ENCODE measurements around the gene PON1. TPM values are rescaled to one million over a fixed set of nuclear protein-coding genes. Genes with fewer than 3 reads are reported as not detected.

PON1 gene
- polyA plus RNA-seq, 4 donors, result 0.04 to 9.5 TPM; not detected in 2

DNA sequence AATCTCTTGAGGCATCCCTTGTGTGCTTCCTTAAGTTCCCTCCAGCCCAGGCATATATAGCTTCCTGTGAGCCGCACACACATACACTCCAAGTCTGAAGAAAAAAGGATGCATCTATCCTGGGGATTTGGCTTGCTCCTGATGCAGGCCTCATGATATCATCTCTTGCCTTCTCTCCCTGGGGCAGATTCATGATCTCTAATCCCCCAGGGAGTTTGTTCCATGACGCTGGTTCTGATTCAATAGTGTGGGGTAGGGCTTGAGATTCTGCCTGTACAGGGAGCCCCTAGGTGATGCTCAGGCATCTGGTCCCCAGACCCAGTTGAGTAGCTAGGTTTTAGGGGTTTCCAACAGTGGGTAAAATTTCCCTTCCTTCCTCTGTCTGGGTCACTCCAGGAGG, 1.5 kb downstream of the PON1 start:
- FAIRE-seq, result no peak
- WGBS, 3 donors, result 76 to 78% (median 77%) methylated on average over 2 of the region's 2 CpGs

DNA sequence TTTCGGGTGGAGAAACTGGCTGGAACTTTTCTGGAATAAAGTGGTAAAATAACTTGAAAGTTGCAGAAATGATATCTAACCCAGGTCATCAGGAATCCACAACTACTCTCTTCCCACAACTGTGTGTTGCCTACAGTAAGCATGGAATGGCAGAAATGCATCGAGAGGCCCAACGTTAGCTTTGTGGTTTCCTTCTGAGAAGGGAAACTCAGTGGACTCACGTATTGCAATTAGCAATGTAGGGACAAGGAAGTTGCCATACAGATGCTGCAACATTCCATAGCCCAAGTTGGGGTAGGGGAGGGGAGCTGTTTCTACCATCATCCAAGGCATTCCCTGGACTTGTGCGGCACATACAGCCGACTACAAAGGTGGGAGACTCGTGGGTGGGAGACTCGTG, 1.9 kb downstream of the PON1 start:
- WGBS, 3 donors, result 81 to 92% (median 84%) methylated on average over 8 of the region's 8 CpGs
- no peaks in the 10 kb centered on the region for H3K36me3 ChIP-seq (ENCODE audit: control insufficient read depth in 3 of 3, insufficient read depth in 2 of 3, low read depth in 1 of 3, low read length in 3 of 3)
- FAIRE-seq (no peak), DNase-seq (no peak)
- H3K4me1 ChIP-seq (ENCODE audit: control insufficient read depth in 3 of 3, insufficient read depth in 2 of 3, low read depth in 1 of 3, low read length in 2 of 3), result peaks cover 0 to 12% (median 2%) of the 10 kb centered on the region in 3 donors
- H3K9me3 ChIP-seq (ENCODE audit: control insufficient read depth in 2 of 2, insufficient read depth in 1 of 2, low read depth in 1 of 2, low read length in 1 of 2), result no peaks in the 10 kb centered on the region
- H3K27me3 ChIP-seq (ENCODE audit: control insufficient read depth in 3 of 3, insufficient read depth in 3 of 3, low read length in 3 of 3), result peaks cover 0 to 9% (median 0%) of the 10 kb centered on the region in 3 donors
- no peak overlapping the region for H3K27ac ChIP-seq (ENCODE audit: low read depth in 1 of 3, low read length in 2 of 3)
- no peak overlapping the region for H3K4me3 ChIP-seq (ENCODE audit: low read depth in 1 of 3, low read length in 3 of 3)

More for the DNA sequence above, 1.5 kb downstream of the PON1 start:
- H3K4me1 ChIP-seq (ENCODE audit: control insufficient read depth in 3 of 3, insufficient read depth in 2 of 3, low read depth in 1 of 3, low read length in 2 of 3), result peaks cover 0 to 12% (median 2%) of the 10 kb centered on the region in 3 donors
- H3K27ac ChIP-seq (ENCODE audit: low read depth in 1 of 3, low read length in 2 of 3), result no peak overlapping the region
- H3K9me3 ChIP-seq (ENCODE audit: control insufficient read depth in 2 of 2, insufficient read depth in 1 of 2, low read depth in 1 of 2, low read length in 1 of 2), result no peaks in the 10 kb centered on the region
- DNase-seq, result no peak
- H3K4me3 ChIP-seq (ENCODE audit: low read depth in 1 of 3, low read length in 3 of 3), result no peak overlapping the region
- no peaks in the 10 kb centered on the region for H3K36me3 ChIP-seq (ENCODE audit: control insufficient read depth in 3 of 3, insufficient read depth in 2 of 3, low read depth in 1 of 3, low read length in 3 of 3)
- peaks cover 0 to 9% (median 0%) of the 10 kb centered on the region in 3 donors for H3K27me3 ChIP-seq (ENCODE audit: control insufficient read depth in 3 of 3, insufficient read depth in 3 of 3, low read length in 3 of 3)

DNA sequence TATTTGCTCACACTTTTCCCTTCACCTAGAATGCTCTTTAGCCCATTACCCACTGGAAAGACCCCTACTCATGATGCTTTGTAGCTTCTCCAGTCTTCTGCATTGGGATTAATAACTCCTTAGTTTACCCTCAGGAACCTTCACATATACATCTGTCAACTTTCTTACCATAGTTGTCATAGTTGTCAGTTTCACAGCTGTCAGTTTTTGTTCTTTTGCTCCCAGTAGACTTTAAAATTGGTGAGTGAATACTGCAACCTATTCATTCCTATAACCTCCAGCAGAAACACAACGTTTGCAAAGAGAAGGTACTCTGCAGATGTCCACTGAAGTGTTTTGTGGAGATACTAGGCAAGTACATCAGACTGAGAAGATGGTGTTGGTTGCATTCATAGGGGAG, 2.6 kb downstream of the PON1 start:
- 51 to 63% (median 63%) methylated on average over 1 of the region's 1 CpG for WGBS, 3 donors
- DNase-seq, result no peak
- Histone ChIP-seq H3K27ac (ENCODE audit: low read depth in 1 of 3, low read length in 2 of 3) (no peak overlapping the region), H3K27me3 (ENCODE audit: control insufficient read depth in 3 of 3, insufficient read depth in 3 of 3, low read length in 3 of 3) (peaks cover 0 to 9% (median 0%) of the 10 kb centered on the region in 3 donors), H3K4me3 (ENCODE audit: low read depth in 1 of 3, low read length in 3 of 3) (no peak overlapping the region), H3K9me3 (ENCODE audit: control insufficient read depth in 2 of 2, insufficient read depth in 1 of 2, low read depth in 1 of 2, low read length in 1 of 2) (no peaks in the 10 kb centered on the region), H3K36me3 (ENCODE audit: control insufficient read depth in 3 of 3, insufficient read depth in 2 of 3, low read depth in 1 of 3, low read length in 3 of 3) (no peaks in the 10 kb centered on the region), H3K4me1 (ENCODE audit: control insufficient read depth in 3 of 3, insufficient read depth in 2 of 3, low read depth in 1 of 3, low read length in 2 of 3) (peaks cover 0 to 12% (median 2%) of the 10 kb centered on the region in 3 donors)
- FAIRE-seq, result no peak

DNA sequence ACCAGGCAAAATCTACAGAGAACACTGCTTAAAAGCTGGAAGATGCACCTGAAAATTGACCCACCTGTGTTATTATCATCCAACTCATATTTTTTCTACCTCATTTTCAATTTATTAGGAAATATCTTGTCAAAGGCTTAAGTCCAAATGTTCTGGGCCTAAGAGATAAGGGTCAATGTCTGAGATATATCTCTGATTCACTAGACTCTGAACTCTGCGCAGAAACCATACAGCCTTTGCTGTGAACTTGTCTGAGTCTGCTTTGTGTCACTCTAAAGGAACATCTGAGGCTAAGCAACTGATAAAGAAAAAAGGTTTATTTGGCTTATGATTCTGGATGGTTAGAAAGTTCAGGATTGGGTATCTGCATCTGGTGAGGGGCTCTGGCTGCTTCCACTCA, 3.7 kb downstream of the PON1 start:
- H3K27ac ChIP-seq (ENCODE audit: low read depth in 1 of 3, low read length in 2 of 3), result no peak overlapping the region
- no peak overlapping the region for H3K4me3 ChIP-seq (ENCODE audit: low read depth in 1 of 3, low read length in 3 of 3)
- peaks cover 0 to 9% (median 0%) of the 10 kb centered on the region in 3 donors for H3K27me3 ChIP-seq (ENCODE audit: control insufficient read depth in 3 of 3, insufficient read depth in 3 of 3, low read length in 3 of 3)
- FAIRE-seq (no peak), DNase-seq (peak; percentile 37 to 53)
- peaks cover 0 to 12% (median 2%) of the 10 kb centered on the region in 3 donors for H3K4me1 ChIP-seq (ENCODE audit: control insufficient read depth in 3 of 3, insufficient read depth in 2 of 3, low read depth in 1 of 3, low read length in 2 of 3)
- no peaks in the 10 kb centered on the region for H3K9me3 ChIP-seq (ENCODE audit: control insufficient read depth in 2 of 2, insufficient read depth in 1 of 2, low read depth in 1 of 2, low read length in 1 of 2)
- no peaks in the 10 kb centered on the region for H3K36me3 ChIP-seq (ENCODE audit: control insufficient read depth in 3 of 3, insufficient read depth in 2 of 3, low read depth in 1 of 3, low read length in 3 of 3)
- WGBS, 3 donors, result 74 to 92% (median 85%) methylated on average over 1 of the region's 1 CpG

DNA sequence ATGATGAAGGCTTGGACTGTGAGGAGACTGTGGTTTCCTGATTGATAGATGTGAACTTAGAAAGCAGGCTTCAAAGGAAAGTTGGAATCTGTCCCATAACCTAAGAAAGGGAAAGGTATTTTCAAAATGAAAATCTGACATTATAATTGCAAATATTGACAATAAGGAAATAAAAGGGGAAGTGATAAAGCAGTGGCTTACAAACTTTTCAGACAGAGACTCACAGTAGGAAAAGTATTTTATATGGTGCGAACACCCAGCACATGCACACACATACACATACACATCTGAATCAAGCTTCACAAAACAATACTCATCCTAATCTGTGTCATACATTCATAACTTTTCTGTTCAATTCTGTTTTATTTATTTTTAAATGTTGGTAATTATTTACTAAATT, 4.8 kb downstream of the PON1 start:
- Histone ChIP-seq H3K4me3 (ENCODE audit: low read depth in 1 of 3, low read length in 3 of 3) (no peak overlapping the region), H3K36me3 (ENCODE audit: control insufficient read depth in 3 of 3, insufficient read depth in 2 of 3, low read depth in 1 of 3, low read length in 3 of 3) (no peaks in the 10 kb centered on the region), H3K4me1 (ENCODE audit: control insufficient read depth in 3 of 3, insufficient read depth in 2 of 3, low read depth in 1 of 3, low read length in 2 of 3) (peaks cover 0 to 12% (median 2%) of the 10 kb centered on the region in 3 donors), H3K27ac (ENCODE audit: low read depth in 1 of 3, low read length in 2 of 3) (no peak overlapping the region), H3K27me3 (ENCODE audit: control insufficient read depth in 3 of 3, insufficient read depth in 3 of 3, low read length in 3 of 3) (peaks cover 0 to under 1% (median 0%) of the 10 kb centered on the region in 3 donors), H3K9me3 (ENCODE audit: control insufficient read depth in 2 of 2, insufficient read depth in 1 of 2, low read depth in 1 of 2, low read length in 1 of 2) (peaks cover 0 to 1% of the 10 kb centered on the region in 2 donors)
- 96 to 100% (median 100%) methylated on average over 1 of the region's 1 CpG for WGBS, 3 donors
- DNase-seq (no peak), FAIRE-seq (no peak)

DNA sequence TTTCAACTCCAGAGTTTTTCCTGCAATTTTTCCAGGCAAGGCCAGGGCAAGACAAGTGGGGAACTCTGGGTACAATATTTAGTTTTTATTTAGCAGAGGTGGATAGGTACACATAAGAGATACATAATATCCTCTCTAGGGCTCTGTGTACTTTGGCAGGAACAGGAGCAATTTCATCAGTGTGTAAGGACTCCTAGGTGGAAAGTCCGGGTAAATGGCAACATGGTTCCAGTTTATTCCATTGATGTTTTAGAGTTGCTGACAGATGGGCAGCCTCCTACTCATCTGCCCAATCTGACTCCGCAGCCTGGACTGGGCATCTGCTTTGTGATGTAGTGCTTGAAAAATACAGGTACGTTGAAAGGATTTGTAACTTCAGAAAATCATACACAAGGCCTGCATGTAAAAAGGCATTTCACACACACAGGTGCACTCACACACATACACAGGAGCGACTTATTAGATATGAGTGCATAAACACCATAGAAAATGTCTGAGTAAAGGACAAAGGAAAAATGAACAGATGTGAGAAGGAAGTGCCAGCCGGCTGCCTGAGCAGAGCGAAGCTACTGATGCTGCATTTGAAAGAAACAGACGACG, 5.7 kb downstream of the PON1 start:
- DNase-seq (no peak), FAIRE-seq (no peak)
- Histone ChIP-seq H3K36me3 (ENCODE audit: control insufficient read depth in 3 of 3, insufficient read depth in 2 of 3, low read depth in 1 of 3, low read length in 3 of 3) (no peaks in the 10 kb centered on the region), H3K27me3 (ENCODE audit: control insufficient read depth in 3 of 3, insufficient read depth in 3 of 3, low read length in 3 of 3) (no peaks in the 10 kb centered on the region), H3K27ac (ENCODE audit: low read depth in 1 of 3, low read length in 2 of 3) (no peak overlapping the region), H3K4me1 (ENCODE audit: control insufficient read depth in 3 of 3, insufficient read depth in 2 of 3, low read depth in 1 of 3, low read length in 2 of 3) (peaks cover 0 to 8% (median 0%) of the 10 kb centered on the region in 3 donors), H3K4me3 (ENCODE audit: low read depth in 1 of 3, low read length in 3 of 3) (no peak overlapping the region), H3K9me3 (ENCODE audit: control insufficient read depth in 2 of 2, insufficient read depth in 1 of 2, low read depth in 1 of 2, low read length in 1 of 2) (peaks cover 0 to 1% of the 10 kb centered on the region in 2 donors)
- 85 to 87% (median 87%) methylated on average over 8 of the region's 8 CpGs for WGBS, 3 donors

DNA sequence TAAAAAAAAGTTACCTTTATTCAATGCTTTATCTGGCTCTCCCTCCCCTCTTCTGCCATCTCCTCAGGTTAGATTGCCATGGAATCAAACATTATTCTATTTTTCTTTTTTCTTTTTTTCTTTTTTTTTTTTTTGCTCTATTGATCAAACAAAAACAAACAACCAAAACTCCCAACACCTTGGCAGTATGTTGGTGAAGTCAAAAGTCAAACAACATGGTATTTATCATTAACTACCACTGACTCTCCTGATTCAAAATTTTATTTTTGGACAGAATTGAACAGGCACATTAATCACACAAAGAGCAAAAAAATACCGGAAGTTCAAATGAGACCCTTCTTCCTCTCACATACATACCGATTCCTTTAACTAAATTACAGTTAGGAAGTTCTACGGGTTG, 6.4 kb downstream of the PON1 start:
- no peaks in the 10 kb centered on the region for H3K27me3 ChIP-seq (ENCODE audit: control insufficient read depth in 3 of 3, insufficient read depth in 3 of 3, low read length in 3 of 3)
- H3K4me1 ChIP-seq (ENCODE audit: control insufficient read depth in 3 of 3, insufficient read depth in 2 of 3, low read depth in 1 of 3, low read length in 2 of 3), result peaks cover 0 to 8% (median 0%) of the 10 kb centered on the region in 3 donors
- peaks cover 0 to 1% of the 10 kb centered on the region in 2 donors for H3K9me3 ChIP-seq (ENCODE audit: control insufficient read depth in 2 of 2, insufficient read depth in 1 of 2, low read depth in 1 of 2, low read length in 1 of 2)
- no peak overlapping the region for H3K4me3 ChIP-seq (ENCODE audit: low read depth in 1 of 3, low read length in 3 of 3)
- DNase-seq, result no peak
- no peak overlapping the region for H3K27ac ChIP-seq (ENCODE audit: low read depth in 1 of 3, low read length in 2 of 3)
- FAIRE-seq, result no peak
- no peaks in the 10 kb centered on the region for H3K36me3 ChIP-seq (ENCODE audit: control insufficient read depth in 3 of 3, insufficient read depth in 2 of 3, low read depth in 1 of 3, low read length in 3 of 3)
- 70 to 87% (median 74%) methylated on average over 3 of the region's 3 CpGs for WGBS, 3 donors

DNA sequence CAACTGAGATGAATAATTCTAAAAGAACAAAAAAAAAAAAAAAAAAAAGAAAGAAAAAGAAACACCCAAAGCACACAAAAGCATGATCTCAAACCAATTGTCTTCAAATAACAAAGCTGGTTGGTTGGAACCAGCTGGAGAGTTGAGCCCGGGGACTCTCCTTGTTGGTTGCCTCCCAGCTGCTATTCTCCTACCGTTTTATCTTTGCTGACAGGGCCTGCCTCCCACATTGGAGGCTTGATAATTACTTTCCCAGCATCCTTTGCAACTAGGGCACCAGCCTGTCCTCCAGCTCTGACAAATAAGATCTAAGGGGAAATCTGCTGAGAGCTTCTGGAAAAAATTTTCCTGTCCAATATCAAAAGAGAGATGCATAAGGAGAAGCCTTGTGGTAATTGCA, 6.8 kb downstream of the PON1 start:
- Histone ChIP-seq H3K9me3 (ENCODE audit: control insufficient read depth in 2 of 2, insufficient read depth in 1 of 2, low read depth in 1 of 2, low read length in 1 of 2) (peaks cover 0 to 1% of the 10 kb centered on the region in 2 donors), H3K27me3 (ENCODE audit: control insufficient read depth in 3 of 3, insufficient read depth in 3 of 3, low read length in 3 of 3) (no peaks in the 10 kb centered on the region), H3K4me1 (ENCODE audit: control insufficient read depth in 3 of 3, insufficient read depth in 2 of 3, low read depth in 1 of 3, low read length in 2 of 3) (peaks cover 0 to 8% (median 0%) of the 10 kb centered on the region in 3 donors), H3K27ac (ENCODE audit: low read depth in 1 of 3, low read length in 2 of 3) (no peak overlapping the region), H3K36me3 (ENCODE audit: control insufficient read depth in 3 of 3, insufficient read depth in 2 of 3, low read depth in 1 of 3, low read length in 3 of 3) (no peaks in the 10 kb centered on the region), H3K4me3 (ENCODE audit: low read depth in 1 of 3, low read length in 3 of 3) (no peak overlapping the region)
- 32 to 47% (median 39%) methylated on average over 2 of the region's 2 CpGs for WGBS, 3 donors
- no peak for DNase-seq
- FAIRE-seq, result no peak

DNA sequence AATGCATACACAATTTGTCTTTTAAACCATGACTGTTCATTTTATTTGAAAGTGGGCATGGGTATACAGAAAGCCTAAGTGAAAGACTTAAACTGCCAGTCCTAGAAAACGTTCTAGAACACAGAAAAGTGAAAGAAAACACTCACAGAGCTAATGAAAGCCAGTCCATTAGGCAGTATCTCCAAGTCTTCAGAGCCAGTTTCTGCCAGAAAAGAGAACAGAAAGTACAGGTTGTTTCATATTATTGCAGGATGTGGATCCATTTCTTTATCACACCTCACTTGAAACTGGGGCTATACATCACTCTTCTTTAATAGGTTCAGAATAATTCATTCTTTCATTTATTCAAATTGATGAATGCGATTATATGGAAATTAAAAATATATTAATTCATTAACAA, 7.7 kb downstream of the PON1 start:
- Histone ChIP-seq H3K27ac (ENCODE audit: low read depth in 1 of 3, low read length in 2 of 3) (no peak overlapping the region), H3K4me3 (ENCODE audit: low read depth in 1 of 3, low read length in 3 of 3) (no peak overlapping the region), H3K9me3 (ENCODE audit: control insufficient read depth in 2 of 2, insufficient read depth in 1 of 2, low read depth in 1 of 2, low read length in 1 of 2) (peaks cover 0 to 1% of the 10 kb centered on the region in 2 donors), H3K36me3 (ENCODE audit: control insufficient read depth in 3 of 3, insufficient read depth in 2 of 3, low read depth in 1 of 3, low read length in 3 of 3) (no peaks in the 10 kb centered on the region), H3K4me1 (ENCODE audit: control insufficient read depth in 3 of 3, insufficient read depth in 2 of 3, low read depth in 1 of 3, low read length in 2 of 3) (peaks cover 0 to 8% (median 0%) of the 10 kb centered on the region in 3 donors), H3K27me3 (ENCODE audit: control insufficient read depth in 3 of 3, insufficient read depth in 3 of 3, low read length in 3 of 3) (no peaks in the 10 kb centered on the region)
- no peak for FAIRE-seq
- 75 to 77% (median 77%) methylated on average over 2 of the region's 2 CpGs for WGBS, 3 donors
- no peak for DNase-seq
